Cerebellar cortex (tissue), 1 donor: ENCODE measurements around the gene TFCP2L1.
A peak's percentile ranks its signal among the peaks of the same experiment; 100 is the strongest.
"Not testable (repeated sequence)": the region's sequence is repeated elsewhere in the genome, so short reads cannot be mapped to it uniquely, and the experiment has no call there.

Source experiments
- DNase-seq: peaks from one replicate; pipeline ENCODE4 v3.0.0-alpha.2; 2015; ENCODE audit warnings: low spot score

The TFCP2L1 gene

DNA sequence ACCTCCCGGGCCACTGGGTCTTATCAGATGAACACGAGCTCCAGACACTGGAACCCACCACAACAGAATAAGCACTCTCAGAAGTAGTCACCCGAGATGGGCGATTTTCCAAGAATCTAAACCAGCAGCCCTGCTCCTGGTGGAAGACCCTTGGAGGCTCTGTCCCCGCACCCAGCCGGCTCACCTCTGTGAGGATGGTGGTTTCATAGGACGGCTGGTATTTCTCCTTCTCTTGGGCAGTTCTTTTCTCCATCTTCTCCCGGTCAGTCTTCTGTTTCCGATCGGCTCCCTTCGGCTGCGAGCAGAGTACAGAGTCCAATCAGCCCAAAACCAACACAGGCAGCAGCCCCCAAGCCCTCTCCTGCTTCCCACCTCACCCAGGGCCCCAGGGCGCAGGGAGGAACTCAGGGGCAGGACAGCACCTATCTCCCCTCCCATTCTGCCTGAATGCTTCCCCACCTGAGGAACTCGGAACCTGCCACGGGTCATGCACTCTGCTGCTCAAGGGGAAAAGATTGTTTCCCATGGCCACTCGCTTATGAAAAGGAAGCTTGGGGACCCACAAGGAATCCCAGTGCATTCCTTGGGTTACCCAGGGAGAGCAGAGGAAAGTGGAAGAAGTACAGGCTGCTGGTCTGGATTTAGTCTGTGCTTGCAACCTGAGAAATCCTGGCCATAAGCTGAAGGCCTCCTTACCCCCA is 42.7 kb downstream of the TFCP2L1 start:
- no peak for DNase-seq

- DNase-seq = peak; percentile 55
Observed at GRCh38 chr2:121241466-121241865, 43.5 kb downstream of the TFCP2L1 start.

DNA sequence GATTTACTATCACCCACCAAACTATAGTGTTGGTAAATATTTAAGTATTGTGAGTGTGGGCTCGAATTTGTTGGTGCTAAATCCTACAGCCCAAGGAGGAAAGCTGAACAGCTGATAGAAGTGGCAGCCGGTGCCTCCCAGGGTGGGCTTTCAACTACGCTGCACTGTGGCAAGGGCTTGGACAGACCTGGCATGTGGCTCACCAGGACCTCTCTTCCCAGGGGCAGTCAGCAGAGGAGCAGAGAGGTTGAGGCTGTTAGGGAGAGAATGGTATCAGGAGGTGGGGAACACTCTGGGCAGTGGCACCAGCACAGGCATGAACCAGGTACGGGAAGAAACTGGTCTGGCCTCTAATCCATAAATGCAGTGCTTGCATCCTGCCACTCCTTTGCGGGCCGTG is 44.6 kb downstream of the TFCP2L1 start:
- no peak for DNase-seq

- no peak for DNase-seq
Observed at GRCh38 chr2:121239969-121240368, 45.0 kb downstream of the TFCP2L1 start.

GRCh38 chr2:121239471-121239870 is 45.5 kb downstream of the TFCP2L1 start:
- no peak for DNase-seq

- DNase-seq = no peak
Observed at GRCh38 chr2:121238828-121239227, 46.2 kb downstream of the TFCP2L1 start.

DNA sequence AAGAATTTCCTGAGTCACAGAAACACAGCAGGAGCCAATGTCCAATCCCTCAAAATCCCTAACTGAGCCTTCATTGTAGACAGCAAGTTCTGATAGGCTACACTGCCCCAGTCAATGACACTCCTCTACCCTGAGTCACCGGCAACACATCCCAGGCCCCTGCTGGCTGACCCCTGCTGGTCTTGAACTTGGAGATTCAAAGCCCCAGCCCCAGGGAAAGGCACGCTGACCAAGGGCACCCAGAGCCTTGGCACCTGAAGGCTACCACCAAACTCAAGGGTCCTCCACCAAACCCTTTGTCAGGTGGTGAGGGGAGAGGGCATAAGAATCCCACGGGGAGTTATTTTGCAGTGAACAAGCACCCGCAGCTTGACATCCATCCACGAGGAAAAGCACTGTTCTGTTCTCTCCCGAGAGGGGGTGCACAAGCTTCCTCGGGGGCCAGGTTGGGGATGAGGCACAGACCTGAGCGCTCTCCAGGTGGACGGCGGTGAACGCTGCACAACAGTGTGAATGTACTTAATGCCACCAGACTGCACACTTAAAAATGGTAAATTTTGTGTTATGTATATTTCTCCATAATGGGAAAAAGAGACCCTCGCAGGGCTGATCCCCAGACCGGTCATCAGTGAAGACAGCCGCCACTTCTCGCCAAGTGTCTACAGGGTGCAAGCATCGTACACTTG is 46.9 kb downstream of the TFCP2L1 start:
- no peak for DNase-seq

- no peak for DNase-seq
Observed at GRCh38 chr2:121237336-121237979, 47.5 kb downstream of the TFCP2L1 start.

- no peak for DNase-seq
Observed at GRCh38 chr2:121236650-121237180, 48.3 kb downstream of the TFCP2L1 start.

GRCh38 chr2:121236101-121236640 is 48.8 kb downstream of the TFCP2L1 start:
- DNase-seq = no peak

DNA sequence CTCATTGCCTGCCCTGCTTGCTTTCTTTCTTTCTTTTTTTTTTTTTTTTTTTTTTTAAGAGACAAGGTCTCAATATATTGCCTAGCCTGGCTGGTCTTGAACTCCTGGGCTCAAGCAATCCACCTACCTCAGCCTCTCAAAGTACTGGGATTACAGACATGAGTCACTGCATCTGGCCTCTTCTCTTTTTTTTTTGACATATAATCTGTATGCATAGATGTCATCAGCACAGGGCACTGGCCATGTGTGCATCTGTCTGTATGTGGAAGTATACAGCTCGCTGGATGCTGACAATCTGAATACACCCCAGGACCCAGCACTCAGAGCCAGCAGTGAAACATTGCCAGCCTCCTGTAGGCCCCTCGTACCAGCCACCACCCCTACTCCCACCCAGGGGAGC is 49.5 kb downstream of the TFCP2L1 start:
- DNase-seq = no peak

DNA sequence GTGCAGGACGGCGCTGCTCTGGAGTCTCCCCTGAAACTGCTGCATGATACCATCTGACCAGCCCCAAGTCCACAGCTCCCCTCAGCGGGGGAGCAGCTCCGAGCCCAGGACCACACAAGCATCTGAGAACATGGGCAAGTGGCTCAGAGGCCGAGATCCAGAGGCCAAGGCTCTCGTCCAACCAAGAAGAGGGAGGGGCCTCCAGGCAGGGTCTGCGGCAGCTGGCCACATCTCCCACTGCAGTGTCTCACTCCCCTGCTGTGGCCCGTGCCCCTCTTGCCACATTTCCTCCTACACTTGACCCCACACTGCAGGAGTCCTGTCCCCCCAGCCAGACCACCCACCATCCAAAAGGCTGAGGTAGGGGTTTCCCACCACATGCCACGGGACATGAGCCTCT is 50.2 kb downstream of the TFCP2L1 start:
- DNase-seq = no peak

- DNase-seq = no peak
Observed at GRCh38 chr2:121234144-121234543, 50.9 kb downstream of the TFCP2L1 start.

DNA sequence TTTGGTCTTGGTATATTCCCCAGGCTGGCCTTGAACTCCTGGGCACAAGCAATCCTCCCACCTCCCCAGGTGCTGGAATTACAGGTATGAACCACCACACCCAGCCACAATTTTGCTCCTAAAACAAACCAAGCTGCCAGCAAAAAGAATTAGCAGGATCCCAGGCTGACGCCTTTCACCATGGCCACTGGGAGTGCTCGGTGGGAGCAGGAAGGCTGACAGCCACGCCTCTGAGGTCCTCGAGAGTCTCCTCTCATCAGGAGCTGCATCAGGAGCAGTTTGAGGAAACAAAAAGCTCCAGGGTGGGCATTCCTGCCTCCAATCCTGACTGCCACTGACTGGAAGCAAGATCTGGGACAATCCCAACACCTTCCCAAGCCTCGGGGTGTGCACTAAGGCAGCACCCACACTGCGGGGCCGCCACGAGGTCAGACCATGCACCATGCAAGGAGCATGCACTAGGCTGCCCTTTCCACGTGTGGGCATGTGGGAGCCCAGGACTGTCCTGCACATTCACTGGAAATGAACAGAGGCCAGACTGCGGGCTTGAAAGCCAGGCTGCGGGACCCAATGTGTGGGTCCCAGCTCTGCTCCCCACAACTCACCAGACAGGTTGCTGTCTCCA is 51.4 kb downstream of the TFCP2L1 start:
- DNase-seq = no peak

DNA sequence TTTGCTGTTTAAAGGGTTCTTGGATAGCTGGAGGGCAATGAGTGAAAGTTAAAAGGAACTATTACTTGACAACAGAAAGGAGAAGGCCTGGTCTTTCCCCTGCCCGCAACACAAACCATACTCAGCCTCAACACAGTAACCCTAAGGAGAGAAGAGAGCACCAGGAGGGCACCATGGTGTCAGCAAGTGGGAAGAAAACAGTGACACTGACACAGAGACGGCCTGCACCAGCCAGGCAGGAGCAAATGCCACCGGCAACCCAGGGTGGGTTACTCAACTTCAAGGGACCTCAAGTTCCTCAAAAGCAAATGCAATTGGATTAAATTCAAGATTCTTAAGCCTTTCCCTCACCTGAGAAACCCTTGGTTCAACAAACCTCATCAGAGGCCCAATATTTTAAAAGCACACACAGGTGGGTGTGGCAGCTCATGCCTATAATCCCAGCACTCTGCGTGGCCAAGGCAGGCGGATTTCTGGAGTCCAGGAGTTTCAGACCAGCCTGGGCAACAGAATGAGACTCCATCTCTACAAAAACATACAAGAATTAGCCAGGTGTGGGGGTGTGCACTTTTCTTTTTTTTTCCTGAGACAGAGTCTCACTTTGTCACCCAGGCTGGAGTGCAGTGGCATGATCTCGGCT is 52.3 kb downstream of the TFCP2L1 start:
- no peak for DNase-seq

GRCh38 chr2:121231385-121232000 is 53.5 kb downstream of the TFCP2L1 start:
- no peak for DNase-seq

DNA sequence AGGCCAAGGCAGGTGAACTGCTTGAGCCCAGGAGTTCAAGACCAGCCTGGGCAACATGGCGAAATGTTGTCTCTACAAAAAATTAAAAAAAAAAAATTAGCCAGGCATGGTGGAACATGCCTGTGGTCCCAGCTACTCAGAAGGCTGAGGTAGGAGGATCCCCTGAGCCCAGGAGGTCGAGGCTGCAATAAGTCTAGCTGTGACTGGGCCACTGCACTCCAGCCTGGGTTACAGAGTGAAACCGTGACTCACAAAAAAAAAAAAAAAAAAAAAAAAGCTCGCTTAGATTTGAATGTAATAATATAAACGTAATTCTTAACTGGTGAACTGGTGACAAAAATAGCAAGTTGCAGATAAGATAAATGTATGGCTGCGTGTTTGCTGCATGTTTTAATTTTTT is 56.5 kb downstream of the TFCP2L1 start:
- no peak for DNase-seq

DNA sequence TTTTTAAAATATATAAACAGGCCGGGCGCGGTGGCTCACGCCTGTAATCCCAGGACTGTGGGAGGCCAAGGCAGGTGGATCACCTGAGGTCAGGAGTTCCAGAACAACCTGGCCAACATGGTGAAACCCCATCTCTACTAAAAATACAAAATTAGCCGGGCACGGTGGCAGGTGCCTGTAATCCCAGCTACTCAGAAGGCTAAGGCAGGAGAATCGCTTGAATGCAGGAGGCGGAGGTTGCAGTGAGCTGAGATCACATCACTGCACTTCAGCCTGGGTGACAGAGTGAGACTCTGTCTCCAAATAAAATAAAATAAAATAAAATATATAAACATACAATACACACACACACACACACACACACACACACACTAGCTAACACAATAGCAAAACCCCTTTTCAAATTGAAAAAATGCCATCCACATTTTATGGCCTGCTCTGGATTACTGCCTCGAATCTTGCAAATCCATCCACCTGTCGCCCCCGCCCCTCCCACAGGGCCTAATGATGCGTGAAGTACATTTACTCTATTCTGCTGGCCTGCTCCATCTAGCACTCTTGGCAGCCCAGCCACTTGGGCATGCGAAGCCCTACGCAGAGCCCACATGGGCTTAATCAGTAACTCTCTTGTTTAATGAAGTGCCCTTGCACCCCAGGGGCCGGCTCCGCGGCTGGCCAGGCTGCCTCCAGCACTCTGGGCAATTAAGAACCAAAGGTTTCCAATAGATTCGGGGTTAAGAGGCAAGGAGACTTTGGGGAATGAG is 57.4 kb downstream of the TFCP2L1 start:
- DNase-seq = peak; percentile 93

DNA sequence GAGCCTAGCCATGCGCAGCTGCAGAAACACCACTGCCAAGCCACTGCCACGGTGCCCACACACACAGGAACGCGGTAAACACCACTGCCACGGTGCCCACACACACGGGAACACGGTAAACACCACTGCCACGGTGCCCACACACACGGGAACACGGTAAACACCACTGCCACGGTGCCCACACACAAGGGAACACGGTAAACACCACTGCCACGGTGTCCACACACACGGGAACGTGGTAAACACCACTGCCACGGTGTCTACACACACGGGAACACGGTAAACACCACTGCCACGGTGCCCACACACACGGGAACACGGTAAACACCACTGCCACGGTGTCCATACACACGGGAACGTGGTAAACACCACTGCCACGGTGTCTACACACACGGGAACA is 59.3 kb downstream of the TFCP2L1 start:
- not testable (repeated sequence) for DNase-seq

DNA sequence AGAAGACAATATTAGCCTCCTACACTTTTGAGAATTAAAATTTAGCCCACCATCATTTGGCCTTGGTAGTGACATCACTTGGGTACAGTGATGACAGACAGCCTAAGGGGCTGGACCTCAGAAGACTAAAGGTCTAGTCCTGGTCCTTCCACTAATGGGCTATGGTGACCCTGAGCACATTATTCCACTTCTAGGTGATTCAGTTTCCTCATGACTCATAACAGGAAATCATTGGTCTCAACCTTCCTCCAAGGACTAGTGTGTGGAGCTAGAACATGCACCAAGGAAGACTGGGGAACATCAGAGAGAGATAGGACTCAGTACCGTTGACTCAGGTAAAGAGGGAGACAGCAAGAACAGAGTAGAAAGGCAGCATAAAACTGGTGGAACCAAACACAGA is 64.0 kb downstream of the TFCP2L1 start:
- no peak for DNase-seq

DNA sequence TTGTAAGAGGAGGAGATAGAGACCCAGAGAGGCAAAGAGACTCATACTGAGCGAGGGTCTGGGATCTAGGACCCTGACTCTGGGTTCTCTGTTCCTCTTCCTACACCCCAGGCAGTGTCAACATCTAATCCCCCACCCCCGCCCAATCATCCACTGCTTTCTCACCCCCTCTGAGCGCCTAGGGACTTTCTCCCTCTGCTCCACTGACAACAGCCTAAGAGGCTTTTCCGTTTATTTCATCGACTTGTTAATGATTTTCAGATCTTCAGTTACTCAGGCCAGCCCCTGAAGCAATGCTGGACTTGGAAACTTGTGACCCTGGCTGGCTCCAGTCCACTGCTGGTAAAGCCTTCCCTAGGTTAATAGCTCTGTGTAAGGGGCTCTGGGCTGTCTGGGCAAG is 65.1 kb downstream of the TFCP2L1 start:
- no peak for DNase-seq
